IPS-NIHi7 (cell line): ENCODE results near the gene B4GALNT3.

Source experiments
- DNase-seq: peaks from one replicate; pipeline ENCODE4 v3.0.0; 2012; ENCODE audit warnings: mixed read lengths; ENCODE audit errors: extremely low spot score

The B4GALNT3 gene

GRCh38 chr12:508795-509194 lies 49.1 kb downstream of the B4GALNT3 start:
- DNase-seq = peak; percentile 10

DNA sequence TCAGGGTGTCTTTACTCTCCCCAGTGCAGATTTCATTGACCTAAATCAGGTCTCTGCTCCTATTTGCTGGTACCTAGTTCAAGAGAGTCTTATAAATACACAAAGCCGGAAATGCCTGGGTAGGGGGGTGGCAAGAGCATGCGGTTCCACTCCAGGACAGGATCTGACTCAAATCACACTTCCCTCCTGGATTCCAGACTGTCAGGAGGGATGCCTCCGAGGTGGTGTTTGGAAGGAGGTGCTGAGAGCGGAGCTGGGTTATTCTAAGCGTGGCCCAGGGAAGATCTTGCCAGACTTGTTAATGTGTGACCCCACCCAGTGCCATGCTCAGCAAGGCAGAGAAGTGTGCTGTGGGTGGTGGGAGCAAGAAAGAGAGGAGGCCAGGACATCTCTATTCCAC lies 49.8 kb downstream of the B4GALNT3 start:
- peak; percentile 46 for DNase-seq

DNA sequence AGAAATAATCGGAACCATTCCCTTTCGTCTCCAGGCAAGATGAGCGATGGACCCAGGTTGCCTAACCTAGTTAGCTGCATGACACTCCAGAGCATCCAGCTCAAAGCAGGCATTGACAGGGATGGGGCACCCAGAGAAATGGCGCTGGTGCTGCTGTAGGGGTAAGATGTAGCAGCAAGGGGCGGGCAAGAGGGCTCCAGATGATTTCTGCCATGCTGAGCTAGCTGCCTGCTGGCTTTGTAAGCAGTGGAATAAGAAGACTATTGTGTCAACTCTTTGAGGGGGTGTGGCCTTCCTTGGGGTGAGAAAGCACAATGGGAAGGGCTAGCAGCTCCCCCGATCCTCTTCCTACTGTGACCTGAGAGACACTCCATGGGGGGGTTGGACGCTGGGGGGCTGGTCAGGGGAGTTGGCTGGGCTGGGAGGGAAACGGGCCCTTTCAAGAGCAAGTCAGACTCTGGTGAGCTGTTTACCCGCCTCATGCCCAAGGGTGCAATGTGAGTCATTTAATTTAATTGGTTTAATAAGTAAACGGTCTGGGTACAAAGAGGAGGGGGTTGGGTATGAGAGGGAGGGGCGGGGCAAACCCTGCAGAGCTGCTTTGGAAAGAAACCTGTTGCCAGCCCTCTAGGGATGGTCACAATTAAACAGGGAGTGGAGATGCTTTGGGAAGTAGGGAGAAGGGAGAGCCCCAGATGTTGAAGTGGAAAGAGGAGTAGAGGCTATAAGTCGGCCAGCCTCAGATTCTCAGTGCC lies 50.5 kb downstream of the B4GALNT3 start:
- DNase-seq = peak; percentile 73

- DNase-seq = no peak
Observed at GRCh38 chr12:512933-513332, 53.2 kb downstream of the B4GALNT3 start.

DNA sequence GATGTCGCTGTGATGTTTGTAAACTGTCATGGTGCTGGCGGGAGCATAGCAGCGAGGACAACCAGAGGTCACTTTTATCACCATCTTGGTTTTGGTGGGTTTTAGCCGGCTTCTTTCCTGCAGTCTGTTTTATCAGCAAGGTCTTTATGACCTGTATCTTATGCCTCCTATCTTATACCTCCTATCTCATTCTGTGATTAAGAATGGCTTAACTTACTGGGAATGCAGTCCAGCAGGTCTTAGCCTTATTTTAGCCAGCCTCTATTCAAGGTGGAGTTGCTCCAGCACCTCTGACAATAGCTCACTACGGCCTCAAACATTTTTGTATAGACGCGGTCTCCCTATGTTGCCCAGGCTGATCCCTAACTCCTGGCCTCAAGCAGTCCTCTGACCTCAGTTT lies 53.7 kb downstream of the B4GALNT3 start:
- peak; percentile 1 for DNase-seq

DNA sequence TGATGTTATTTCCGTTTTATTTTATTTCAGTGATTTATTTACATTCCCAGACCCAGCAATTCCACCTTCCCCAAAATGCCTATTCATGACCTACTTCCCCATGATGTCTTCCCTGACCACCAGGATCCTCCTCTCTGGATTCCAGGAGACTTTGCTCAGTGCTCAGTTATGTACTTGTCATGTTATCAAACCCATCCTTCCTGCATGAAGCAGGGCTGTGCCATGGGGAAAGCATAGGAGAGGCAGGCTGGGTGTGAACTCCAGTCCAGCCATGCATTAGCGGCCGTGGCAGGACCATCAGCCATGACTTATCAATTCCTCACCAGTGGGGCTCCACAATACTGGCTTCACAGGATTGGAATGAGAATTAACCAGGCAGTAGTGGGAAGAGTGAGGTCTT lies 57.8 kb downstream of the B4GALNT3 start:
- no peak for DNase-seq

DNA sequence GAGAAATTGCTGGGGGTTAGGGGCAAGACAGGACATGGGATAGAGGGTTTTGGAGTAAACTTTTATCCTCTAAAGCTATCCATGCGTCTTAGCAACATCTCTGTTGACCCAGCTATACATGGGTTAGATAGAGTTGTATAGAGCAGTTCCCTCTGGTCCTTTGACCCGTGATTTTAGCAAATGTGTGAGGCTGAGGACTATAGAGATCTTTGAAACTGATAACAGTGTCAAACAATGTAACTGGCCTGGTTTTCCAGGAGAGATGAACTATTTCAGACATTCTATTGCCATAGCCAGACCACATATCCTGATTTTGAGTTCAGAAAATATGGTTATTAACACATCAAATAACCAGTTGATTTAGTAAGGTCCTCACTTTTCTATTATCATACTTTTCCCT lies 60.4 kb downstream of the B4GALNT3 start:
- no peak for DNase-seq

GRCh38 chr12:522692-523378 lies 63.1 kb downstream of the B4GALNT3 start:
- no peak for DNase-seq

DNA sequence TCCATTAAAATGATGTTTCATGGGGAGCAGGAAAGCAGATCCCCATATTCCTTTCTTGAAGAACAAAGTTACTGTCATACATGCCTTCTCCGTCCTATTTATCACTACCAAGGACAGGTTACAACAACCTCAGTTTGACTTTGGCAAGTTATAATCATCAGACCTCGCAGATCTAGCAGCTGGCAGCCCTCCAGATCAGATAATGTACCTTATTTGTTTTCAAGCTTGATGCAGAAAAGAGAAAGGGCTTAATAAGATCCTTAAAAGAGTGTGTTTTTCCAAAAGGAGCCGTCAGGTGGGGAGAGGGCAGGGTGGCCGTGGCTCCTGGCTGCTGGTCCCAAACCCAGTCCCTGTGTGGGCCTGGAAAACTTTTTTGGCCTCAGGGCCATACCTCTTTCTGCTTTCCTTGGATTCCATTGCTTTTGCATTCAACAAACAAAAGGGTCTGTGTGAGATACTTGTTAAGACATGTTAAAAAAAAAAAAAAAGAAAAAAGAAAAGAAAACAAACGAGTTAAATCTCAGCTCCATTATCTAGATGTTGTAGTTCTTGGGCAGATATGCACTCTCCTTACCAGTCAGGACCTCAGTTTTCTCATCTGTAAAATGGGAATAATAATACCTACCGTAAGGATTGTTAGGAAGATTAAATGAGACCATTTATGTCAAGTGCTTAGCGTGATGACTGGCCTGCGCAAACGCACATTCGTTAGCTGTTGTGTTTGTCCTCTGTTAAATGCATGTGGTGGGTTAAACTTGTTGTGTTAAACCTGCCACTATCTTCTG lies 64.6 kb downstream of the B4GALNT3 start:
- no peak for DNase-seq

DNA sequence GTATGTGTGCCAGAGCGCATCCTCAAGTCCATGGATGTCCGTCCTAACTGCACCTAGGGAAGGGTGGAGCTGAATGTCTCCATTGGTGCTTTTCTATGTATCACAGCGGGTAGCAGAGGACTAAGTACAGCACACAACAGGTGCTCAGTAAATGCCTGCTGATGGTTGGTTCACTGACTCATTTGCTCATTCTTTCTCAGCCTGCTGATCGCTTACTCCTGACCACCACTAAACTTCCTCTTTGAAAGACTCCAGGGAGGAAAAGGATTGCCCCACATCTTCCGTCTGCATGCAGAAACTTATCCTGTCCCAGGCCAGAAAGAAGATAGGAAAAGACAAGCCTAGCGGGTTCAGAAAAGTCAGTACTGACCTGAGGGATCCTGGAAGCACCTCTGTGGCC lies 66.3 kb downstream of the B4GALNT3 start:
- no peak for DNase-seq

GRCh38 chr12:527241-527640 lies 67.5 kb downstream of the B4GALNT3 start:
- no peak for DNase-seq

DNA sequence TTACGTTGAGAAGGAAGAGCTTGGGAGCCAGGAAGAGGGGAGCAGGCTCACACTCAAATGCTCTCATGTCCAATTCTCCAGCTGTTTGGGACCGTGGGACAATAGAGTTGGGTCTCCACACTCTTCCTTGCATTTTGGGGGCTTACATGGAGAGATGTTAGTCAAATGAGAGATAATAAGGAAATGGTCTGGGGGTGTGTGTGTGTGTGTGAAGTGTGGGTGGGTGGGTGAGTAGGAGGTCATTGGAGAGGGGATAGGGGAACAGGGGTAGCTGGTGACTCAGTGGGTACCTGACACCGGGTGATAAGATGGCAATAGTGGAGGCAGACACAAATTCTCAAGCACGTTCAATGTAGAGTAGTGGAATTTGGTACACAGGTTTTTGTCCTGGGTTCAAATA lies 68.0 kb downstream of the B4GALNT3 start:
- no peak for DNase-seq

GRCh38 chr12:530308-530707 lies 70.6 kb downstream of the B4GALNT3 start:
- no peak for DNase-seq

DNA sequence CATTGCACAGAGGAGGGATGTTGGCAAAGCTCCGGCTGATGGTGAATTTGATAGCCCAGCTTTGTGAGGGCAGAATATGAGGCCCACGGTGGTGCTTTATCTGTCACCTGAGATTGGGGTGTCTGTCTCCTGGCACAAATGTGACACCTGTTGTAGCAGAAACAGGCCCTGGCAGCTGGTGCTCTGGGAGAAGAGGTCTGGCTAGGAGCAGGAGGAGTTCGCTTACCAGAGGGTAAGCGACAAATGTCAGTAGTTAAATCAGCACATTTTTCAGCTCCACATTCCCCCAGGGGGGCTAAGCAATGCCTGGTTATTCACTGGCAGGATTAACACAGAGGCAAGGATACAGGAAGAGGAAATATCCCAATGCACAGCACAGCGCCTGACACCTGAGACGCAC lies 71.1 kb downstream of the B4GALNT3 start:
- no peak for DNase-seq

- DNase-seq = no peak
Observed at GRCh38 chr12:531951-532585, 72.3 kb downstream of the B4GALNT3 start.

GRCh38 chr12:532908-533565 lies 73.3 kb downstream of the B4GALNT3 start:
- no peak for DNase-seq

GRCh38 chr12:533718-534117 lies 74.0 kb downstream of the B4GALNT3 start:
- DNase-seq = no peak

DNA sequence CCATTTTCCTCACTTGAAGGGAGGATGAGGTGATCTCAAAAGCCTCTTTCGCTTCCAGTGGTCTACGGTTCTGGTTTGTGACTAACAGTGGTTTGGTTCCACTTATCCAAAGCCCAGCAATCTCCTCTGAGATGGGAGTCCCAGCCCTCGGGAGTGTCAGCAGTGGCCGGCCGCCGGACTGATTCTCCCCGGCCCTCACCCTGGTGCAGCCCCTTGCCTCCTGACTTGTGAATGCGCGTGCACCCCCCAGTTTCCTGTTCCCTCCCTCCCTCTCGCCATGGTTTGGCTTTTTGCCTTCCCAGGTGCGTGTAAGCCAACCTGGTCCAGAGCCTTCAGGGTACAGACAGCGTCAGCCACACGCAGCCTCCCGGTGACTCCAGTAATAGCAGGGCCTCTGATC lies 74.5 kb downstream of the B4GALNT3 start:
- no peak for DNase-seq

DNA sequence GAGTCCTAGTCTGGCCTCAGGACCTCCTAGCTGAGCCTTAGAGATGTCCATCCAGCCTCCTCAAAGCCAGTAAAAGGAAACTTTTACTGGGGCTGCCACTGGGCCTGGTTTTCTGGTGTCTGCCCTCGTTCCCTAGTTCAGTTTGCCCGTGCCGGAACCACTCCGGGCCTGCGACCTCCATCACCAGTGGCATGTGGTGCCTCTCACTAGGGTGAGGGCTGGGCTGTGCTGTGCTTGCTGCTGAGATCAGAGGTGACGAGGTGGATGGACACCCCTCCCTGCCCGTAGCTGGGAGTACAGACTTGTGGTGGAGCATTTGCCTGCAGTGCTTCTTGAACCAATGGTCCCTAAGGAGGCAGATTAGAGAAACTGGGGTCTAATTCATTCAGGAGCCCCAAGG lies 75.7 kb downstream of the B4GALNT3 start:
- DNase-seq = no peak

DNA sequence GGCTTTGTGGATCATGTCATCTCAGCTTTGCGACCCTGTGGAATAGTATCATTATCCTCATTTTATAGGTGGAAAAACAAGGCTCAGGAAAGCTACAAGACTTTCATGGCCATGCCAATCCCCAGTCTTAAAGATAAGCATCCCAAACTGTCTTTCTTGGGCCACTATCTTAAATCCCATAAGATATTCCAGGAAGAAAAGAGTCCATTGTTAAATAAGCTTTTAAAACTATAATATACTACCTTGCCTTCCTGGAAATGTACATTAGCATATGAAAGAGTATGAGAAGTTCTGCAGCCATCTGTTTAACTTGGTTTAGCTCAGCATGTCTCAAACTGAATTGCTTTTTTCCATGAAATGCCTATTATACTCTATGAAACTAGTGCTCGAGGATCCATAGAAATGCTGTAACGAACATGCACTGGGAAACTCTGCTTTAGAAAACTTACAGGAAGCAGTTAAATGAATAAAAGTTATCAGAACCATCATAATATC lies 77.1 kb downstream of the B4GALNT3 start:
- DNase-seq = no peak

GRCh38 chr12:537772-538171 lies 78.0 kb downstream of the B4GALNT3 start:
- DNase-seq = no peak
